GM10847 (cell line): ENCODE results near the gene FBF1.

Experiments
- POLR2A ChIP-seq: IDR thresholded peaks from 2 replicates; pipeline ENCODE4 v1.6.1; 2011; ENCODE audit not compliant: insufficient read length; ENCODE audit errors: extremely low read depth

The FBF1 gene

GRCh38 chr17:75909051-75909811 is 31.6 kb downstream of the FBF1 start:
- TF ChIP-seq POLR2A: no peak

GRCh38 chr17:75908201-75908600 is 32.6 kb downstream of the FBF1 start:
- no peak for TF ChIP-seq POLR2A

DNA sequence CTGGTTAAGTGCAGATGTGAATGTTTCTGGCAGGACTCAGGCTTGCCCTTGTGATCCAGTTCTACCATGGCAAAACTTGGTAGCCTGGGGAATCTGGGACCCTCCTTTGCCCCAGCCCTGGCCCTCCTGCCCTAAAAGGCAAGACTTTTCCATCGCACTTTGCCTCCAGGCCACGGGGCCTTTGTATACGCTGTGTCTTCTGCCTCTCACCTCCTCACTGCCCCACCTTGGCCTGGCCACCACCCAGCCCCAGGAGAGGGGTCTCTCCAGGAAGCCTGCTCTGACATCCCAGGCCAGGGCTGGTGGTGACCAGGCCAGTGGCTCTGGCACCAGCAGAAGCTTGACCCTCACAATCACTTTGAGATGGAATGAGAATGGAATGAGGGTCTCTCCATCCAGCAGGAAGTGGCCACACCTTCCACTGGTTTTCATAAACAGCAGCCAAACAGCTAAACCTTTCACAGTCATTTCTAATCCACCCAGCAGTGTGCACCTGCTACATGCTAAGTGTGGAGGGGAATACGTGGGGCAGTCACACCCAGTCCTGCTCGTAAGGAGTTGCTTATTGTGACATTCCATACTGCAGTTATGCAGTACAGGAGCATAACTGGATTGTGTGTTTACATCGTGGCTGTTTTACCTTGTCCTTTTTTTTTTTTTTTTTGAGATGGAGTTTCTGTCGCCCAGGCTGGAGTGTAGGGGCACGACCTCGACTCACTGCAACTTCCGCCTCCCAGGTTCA is 34.5 kb downstream of the FBF1 start:
- TF ChIP-seq POLR2A: no peak

- TF ChIP-seq POLR2A: peak; percentile 83
Observed at GRCh38 chr17:75904749-75905521, 35.9 kb downstream of the FBF1 start, which contains the start of gene MRPL38. TSS of gene MRPL38 (minus strand) at chr17:75904884. CDS start at chr17:75904875, 9 bp downstream.

DNA sequence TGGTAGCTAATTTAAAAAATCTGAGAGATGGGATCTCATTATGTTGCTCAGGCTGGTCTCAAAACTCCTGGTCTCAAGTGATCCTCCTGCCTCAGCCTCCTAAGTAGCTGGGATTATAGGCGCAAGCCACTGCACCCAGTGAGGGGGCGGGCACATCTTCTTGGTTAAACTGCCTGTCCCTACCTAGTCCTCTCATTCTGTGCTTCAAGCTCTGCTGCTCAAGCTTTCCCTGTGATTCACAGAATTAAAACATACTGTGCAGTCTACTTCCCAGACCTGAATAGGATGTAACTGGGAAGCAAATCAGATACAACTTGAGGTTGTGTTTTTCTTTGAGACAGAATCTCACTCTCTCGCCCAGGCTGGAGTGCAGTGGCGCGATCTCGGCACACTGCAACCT is 38.4 kb downstream of the FBF1 start:
- TF ChIP-seq POLR2A: no peak

DNA sequence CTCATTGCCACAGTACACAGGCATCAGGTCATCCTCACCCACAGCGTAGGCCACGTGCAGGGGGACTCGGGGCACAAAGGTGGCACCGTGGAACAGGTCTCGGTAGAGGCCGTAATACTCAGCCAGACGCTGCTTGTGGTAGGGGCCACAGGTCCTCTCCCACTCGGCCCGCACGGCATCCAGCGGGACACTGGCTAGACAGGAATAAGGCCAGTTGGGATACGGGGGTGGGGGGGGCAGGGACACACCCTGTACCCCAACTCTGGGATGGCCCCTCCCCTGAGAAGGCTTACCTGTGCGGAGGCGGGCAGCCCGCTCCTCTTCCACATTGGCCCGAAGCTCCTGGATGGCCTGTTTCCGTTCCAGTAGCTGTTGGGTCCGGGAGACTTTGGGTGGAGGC is 39.1 kb downstream of the FBF1 start:
- TF ChIP-seq POLR2A: no peak

GRCh38 chr17:75900691-75901533 is 39.9 kb downstream of the FBF1 start:
- no peak for TF ChIP-seq POLR2A

GRCh38 chr17:75899767-75900468 is 40.9 kb downstream of the FBF1 start:
- TF ChIP-seq POLR2A: no peak

- no peak for TF ChIP-seq POLR2A
Observed at GRCh38 chr17:75899353-75899752, 41.5 kb downstream of the FBF1 start.

DNA sequence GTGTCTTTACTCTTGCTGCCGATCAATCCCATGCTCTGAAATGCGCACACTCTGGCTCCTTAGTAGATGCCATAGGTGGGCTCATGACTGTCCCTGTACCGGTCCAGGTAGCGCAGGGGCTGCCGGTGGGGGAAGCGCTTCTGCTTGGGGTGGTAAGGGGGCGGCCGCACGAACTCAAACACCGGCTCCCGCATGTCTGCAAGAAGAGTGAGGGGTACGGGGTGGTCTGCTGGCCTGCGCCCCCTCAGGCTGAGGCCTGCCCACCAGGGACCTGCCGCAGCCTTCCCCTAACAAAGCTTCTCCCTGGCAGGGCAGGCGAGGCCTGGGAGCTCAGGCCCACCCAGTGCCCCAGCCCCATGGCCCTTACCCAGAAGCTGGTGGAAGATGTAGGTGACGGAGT is 42.1 kb downstream of the FBF1 start:
- TF ChIP-seq POLR2A: no peak

- TF ChIP-seq POLR2A: no peak
Observed at GRCh38 chr17:75898065-75898464, 42.8 kb downstream of the FBF1 start.

DNA sequence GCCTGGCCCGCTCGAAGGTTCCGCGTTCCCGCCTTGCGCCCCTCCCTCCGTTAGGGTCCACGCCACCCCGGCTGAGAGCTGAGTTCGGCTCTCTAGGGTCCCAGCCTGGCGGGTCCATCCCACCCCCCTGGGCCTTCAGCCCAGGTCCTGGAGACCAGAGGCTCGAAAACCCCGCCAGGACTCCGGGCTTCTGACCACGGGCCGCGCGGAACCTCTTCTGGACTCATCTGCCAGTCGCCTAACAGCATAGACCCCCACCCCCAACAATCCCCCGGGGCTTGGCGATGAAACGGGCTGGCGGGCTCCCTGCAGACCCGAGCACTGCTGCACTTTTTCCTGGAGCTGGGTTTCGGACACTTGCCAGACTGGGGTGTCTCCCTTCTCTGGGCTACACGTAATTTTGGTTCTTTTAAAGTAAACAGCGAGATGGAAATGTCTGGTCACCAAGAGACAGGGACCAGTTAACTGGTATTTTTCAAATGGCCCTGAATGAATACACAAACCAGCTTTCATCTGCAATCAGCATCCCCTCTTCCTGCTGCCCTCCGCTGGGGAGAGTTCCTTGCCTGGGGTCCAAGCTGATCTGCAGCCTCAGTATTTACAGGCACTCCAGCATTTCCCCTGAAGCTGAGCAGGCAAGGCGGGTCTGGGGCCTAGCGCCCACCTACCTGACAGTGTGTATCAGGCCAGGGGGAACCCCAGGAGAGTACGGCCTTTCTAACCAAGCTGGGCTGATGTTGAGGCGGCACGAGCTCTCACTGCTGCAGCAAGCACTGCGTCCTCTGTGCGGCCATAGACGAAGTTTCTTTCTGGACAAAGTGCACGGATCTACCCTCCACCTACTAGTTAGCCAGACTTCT is 43.5 kb downstream of the FBF1 start:
- TF ChIP-seq POLR2A: no peak

GRCh38 chr17:75896415-75897159 is 44.3 kb downstream of the FBF1 start, which contains the start of gene TRIM65:
TSS of gene TRIM65 (minus strand) at chr17:75896951. CDS start at chr17:75896937, 14 bp downstream.
- peak; percentile 79 for TF ChIP-seq POLR2A
